Stomach (tissue), 4 donors: ENCODE data around the gene CDPF1.

Experiments used
- POLR2A ChIP-seq, 4 donors: fragments of 450-650 bp; IDR thresholded peaks; one replicate each; pipeline ENCODE4 v1.6.1; 2016; ENCODE audit warnings: antibody characterized with exemption in 4 of 4, control low read depth in 2 of 4, mild to moderate bottlenecking in 1 of 4, moderate library complexity in 1 of 4
- TF ChIP-seq, protein P1 (sequence below), 7 experiments: fragments of 450-650 bp in 4 of 7; fragments of 200-600 bp in 3 of 7; sonication (generic) in 3 of 7; IDR thresholded peaks; one replicate each; pipeline ENCODE4 v1.5.1; 2016 to 2019; ENCODE audit warnings: antibody characterized with exemption in 7 of 7, control low read depth in 2 of 7, mild to moderate bottlenecking in 1 of 7

DNA sequence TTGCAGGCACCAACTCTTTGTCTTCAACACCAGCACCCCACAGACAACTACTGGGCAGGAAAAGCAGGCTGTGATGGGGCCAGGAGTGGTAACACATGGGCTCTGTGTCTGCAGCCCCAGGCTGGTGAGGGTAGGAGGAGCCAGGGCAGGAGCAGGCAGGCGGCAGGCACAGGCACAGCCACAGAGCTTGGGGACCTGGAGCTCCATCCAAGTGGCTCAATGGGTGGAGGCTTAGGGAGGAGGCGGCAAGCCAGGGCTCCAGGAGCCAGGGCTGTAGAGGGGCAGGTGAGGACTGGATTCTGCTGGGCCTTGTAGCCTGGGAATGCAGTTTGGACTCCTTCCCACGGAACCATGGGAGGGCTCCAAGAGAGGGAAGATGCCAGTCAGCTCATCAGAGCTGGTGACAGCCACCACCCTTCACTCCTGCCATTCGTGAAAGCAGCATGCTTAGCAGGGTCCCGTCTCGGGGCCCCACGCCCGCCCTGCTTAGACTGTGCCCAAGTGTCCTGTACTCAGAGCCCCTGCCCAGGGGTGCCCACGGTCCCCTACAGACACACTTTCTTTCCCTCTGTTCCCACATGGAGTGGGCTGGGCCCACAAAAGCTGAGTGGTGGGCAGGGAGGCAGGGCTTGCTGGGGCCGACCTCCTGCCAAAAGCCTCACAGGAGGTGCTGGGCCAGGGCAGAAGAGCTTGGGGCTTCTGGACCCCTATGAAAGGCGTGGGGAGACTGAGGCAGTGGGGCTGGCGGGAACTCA is 30.1 kb upstream of the CDPF1 start:
- no peak for TF ChIP-seq POLR2A (IDR thresholded peaks at IDR 0.05)
- TF ChIP-seq, protein P1, sequence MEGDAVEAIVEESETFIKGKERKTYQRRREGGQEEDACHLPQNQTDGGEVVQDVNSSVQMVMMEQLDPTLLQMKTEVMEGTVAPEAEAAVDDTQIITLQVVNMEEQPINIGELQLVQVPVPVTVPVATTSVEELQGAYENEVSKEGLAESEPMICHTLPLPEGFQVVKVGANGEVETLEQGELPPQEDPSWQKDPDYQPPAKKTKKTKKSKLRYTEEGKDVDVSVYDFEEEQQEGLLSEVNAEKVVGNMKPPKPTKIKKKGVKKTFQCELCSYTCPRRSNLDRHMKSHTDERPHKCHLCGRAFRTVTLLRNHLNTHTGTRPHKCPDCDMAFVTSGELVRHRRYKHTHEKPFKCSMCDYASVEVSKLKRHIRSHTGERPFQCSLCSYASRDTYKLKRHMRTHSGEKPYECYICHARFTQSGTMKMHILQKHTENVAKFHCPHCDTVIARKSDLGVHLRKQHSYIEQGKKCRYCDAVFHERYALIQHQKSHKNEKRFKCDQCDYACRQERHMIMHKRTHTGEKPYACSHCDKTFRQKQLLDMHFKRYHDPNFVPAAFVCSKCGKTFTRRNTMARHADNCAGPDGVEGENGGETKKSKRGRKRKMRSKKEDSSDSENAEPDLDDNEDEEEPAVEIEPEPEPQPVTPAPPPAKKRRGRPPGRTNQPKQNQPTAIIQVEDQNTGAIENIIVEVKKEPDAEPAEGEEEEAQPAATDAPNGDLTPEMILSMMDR (IDR thresholded peaks at IDR 0.05), result no peak
